Right ventricle myocardium inferior (tissue), 1 donor: ENCODE data around the gene KRTAP1-1. TPM values are rescaled to one million over a fixed set of nuclear protein-coding genes. Genes with fewer than 3 reads are reported as not detected.

Experiments
- ATAC-seq: fragments of 200-7000 bp; cut with Tn5 transposase; one replicate; pipeline ENCODE4 v1.9.1; 2020; ENCODE audit warnings: mild to moderate bottlenecking, moderate library complexity
- DNase-seq: peaks from one replicate; pipeline ENCODE4 v3.0.0; 2021; ENCODE audit errors: missing footprints
- intact Hi-C: fragments of 100-400 bp; cut with DNase I; formaldehyde crosslinking; loops from one replicate; pipeline ENCODE4 v1.11.0; 2022
- total RNA-seq: library from RNA; stranded (reverse); fragmentation: NEBNext Ultra II Directional; extraction: Animal tissue kit (Norgen Biotek cat#: 25700); gene quantifications from one replicate; pipeline ENCODE4 v1.2.1, GENCODE V29; 2021
- donor health status: DM: no; HTN: yes; CAD: no; lungs with severe emphysema.

Gene KRTAP1-1
- total RNA-seq, 1 donor from 2014 or later, result not detected

GRCh38 chr17:40992666-40993065 lies 48.6 kb downstream of the KRTAP1-1 start:
- no peak for DNase-seq
- ATAC-seq, result no peak
- intact Hi-C loops, result no loop called here

Other genes with a start within 250 kb of the KRTAP1-1 start
- gene KRT28, start 241.5 kb downstream of the KRTAP1-1 start, total RNA-seq, result not detected
- gene KRT10, start 218.8 kb downstream of the KRTAP1-1 start, total RNA-seq, result 48.0 TPM
- gene KRT12, start 174.2 kb downstream of the KRTAP1-1 start, total RNA-seq, result not detected
- gene KRT20, start 156.2 kb downstream of the KRTAP1-1 start, total RNA-seq, result not detected
- 0.16 TPM for gene KRT23, start 103.8 kb downstream of the KRTAP1-1 start, total RNA-seq
- not detected for gene KRT39, start 74.5 kb downstream of the KRTAP1-1 start, total RNA-seq
- not detected for gene KRT40, start 57.1 kb downstream of the KRTAP1-1 start, total RNA-seq
- not detected for gene KRTAP3-3, start 47.3 kb downstream of the KRTAP1-1 start, total RNA-seq
- not detected for gene KRTAP3-2, start 41.5 kb downstream of the KRTAP1-1 start, total RNA-seq
- not detected for gene KRTAP3-1, start 32.3 kb downstream of the KRTAP1-1 start, total RNA-seq
- gene KRTAP1-5, start 14.2 kb downstream of the KRTAP1-1 start, total RNA-seq, result not detected
- gene KRTAP1-4, start 11.3 kb downstream of the KRTAP1-1 start, total RNA-seq, result not detected
- gene KRTAP1-3, start 6.6 kb downstream of the KRTAP1-1 start, total RNA-seq, result not detected
- not detected for gene KRTAP2-1, start 5.9 kb upstream of the KRTAP1-1 start, total RNA-seq
- not detected for gene KRTAP2-2, start 13.8 kb upstream of the KRTAP1-1 start, total RNA-seq
- not detected for gene KRTAP2-3, start 18.7 kb upstream of the KRTAP1-1 start, total RNA-seq
- gene KRTAP2-4, start 24.4 kb upstream of the KRTAP1-1 start, total RNA-seq, result not detected
- gene KRTAP4-7, start 42.7 kb upstream of the KRTAP1-1 start, total RNA-seq, result not detected
- gene KRTAP4-8, start 56.7 kb upstream of the KRTAP1-1 start, total RNA-seq, result not detected
- gene KRTAP4-16, start 60.8 kb upstream of the KRTAP1-1 start, total RNA-seq, result not detected
- not detected for gene KRTAP4-9, start 63.9 kb upstream of the KRTAP1-1 start, total RNA-seq
- not detected for gene KRTAP4-11, start 76.9 kb upstream of the KRTAP1-1 start, total RNA-seq
- not detected for gene KRTAP4-12, start 82.7 kb upstream of the KRTAP1-1 start, total RNA-seq
- not detected for gene KRTAP4-6, start 99.1 kb upstream of the KRTAP1-1 start, total RNA-seq
- gene KRTAP4-5, start 108.4 kb upstream of the KRTAP1-1 start, total RNA-seq, result not detected
- not detected for gene KRTAP4-4, start 119.3 kb upstream of the KRTAP1-1 start, total RNA-seq
- not detected for gene KRTAP4-3, start 126.8 kb upstream of the KRTAP1-1 start, total RNA-seq
- not detected for gene KRTAP4-2, start 136.8 kb upstream of the KRTAP1-1 start, total RNA-seq
- not detected for gene KRTAP4-1, start 143.5 kb upstream of the KRTAP1-1 start, total RNA-seq
- gene KRTAP9-1, start 148.4 kb upstream of the KRTAP1-1 start, total RNA-seq, result not detected
- not detected for gene KRTAP9-2, start 185.2 kb upstream of the KRTAP1-1 start, total RNA-seq
- not detected for gene KRTAP9-3, start 191.0 kb upstream of the KRTAP1-1 start, total RNA-seq
- not detected for gene KRTAP9-8, start 196.5 kb upstream of the KRTAP1-1 start, total RNA-seq
- not detected for gene KRTAP9-4, start 208.2 kb upstream of the KRTAP1-1 start, total RNA-seq
- gene KRTAP9-9, start 213.9 kb upstream of the KRTAP1-1 start, total RNA-seq, result not detected
- not detected for gene KRTAP9-6, start 223.9 kb upstream of the KRTAP1-1 start, total RNA-seq
- gene KRTAP9-7, start 234.2 kb upstream of the KRTAP1-1 start, total RNA-seq, result not detected